NCI-H2107 (cell line): Measurements from ENCODE around the gene RPP25.
"Not testable (repeated sequence)": the region's sequence is repeated elsewhere in the genome, so short reads cannot be mapped to it uniquely, and the experiment has no call there.

Source experiments
- DNase-seq: peaks from one replicate; lab custom pipeline; 2025; lab: John Stamatoyannopoulos, UW

RPP25 gene

DNA sequence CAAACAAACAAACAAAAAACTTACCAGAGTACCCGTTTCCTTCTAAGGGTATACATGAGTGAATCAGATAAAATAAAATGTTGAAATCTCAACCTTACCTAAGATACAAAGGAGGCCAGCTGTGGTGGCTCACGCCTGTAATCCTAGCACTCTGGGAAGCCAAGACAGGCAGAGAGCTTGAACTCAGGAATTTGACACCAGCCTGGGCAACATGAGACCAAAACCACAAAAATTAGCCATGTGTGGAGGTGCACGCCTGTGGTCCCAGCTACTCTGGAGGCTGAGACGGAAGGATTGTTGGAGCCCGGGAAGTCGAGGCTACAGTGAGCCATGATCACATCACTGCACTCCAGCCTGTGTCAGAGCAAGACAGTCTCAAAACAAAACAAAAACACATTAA lies 38.9 kb downstream of the RPP25 start:
- no peak for DNase-seq

DNA sequence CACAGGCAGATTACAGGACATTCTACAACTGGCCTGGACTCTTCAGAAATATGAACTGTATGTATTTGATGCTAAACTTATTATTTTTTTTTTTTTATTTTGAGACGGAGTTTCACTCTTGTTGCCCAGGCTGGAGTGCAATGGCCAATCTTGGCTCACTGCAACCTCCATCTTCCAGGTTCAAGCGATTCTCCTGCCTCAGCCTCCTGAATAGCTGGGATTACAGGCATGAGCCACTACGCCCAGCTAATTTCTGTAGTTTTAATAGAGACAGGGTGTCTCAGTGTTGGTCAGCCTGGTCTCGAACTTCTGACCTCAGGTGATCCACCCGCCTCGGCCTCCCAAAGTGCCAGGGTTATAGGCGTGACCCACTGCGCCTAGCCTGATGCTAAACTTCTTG lies 42.8 kb downstream of the RPP25 start:
- DNase-seq: not testable (repeated sequence)

GRCh38 chr15:74913041-74913440 lies 43.5 kb downstream of the RPP25 start:
- DNase-seq: no peak

- no peak for DNase-seq
Observed at GRCh38 chr15:74908635-74909034, 47.9 kb downstream of the RPP25 start.

GRCh38 chr15:74907163-74907870 lies 49.3 kb downstream of the RPP25 start:
- DNase-seq: no peak

DNA sequence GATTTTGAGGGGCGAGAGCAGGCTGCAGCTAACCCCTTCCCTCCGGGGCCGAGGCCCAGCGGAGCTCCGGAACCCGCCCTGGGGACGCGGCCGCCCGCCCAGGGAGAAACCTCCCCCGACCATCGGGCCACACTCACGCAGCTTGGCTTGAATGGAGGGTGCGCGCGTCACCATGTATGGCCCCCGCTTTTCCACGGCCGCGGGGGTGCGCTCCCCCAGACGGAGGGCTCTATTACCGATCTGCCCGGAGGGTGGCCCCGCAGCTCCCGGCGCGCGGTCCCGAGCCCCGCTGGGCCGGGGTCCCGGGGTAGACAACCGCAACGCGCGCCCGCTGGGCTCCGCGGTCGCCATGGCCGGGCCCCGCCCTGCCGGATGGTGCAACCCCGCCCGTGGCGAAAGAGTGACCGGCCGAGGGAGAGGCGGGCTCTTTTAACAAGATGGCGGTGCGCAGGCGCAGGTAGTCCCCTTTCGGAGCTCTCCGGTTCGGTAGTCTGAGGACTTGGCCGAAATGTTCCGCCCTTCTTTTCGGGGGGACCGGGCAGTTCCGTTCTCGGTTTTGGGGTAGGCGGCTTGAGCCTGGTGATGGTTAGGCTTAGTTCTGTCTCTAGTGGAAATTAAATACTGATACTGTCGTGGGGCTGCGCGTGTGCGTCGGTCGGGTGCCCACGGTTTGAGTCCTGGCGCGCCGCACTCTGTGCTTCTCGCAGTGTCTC lies 50.0 kb downstream of the RPP25 start, which contains the start of gene FAM219B:
Gene FAM219B, minus strand, starts transcription at position 402 of the 713 bp plus-strand sequence. Its CDS starts 51 bp downstream, at position 351.
- peak; percentile 35 for DNase-seq

DNA sequence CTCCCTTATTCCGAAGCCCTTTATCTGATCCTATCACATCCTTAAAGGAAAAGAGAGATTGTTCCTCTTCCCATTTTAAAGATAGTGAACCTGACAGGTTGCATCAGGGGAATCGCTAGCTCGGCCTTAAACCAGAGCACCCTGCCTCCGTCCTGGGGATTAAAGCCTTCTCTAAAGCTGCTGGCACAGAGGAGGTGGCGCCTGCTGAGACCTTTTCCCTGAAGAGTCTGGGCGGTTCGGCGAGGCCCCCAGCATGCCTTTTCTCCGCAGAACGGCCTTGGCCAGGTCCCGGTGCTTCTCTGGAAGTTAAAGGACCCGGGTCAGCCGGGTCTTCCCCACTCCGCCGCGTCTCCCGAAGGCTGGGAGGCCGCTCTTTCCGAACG lies 50.5 kb downstream of the RPP25 start:
- no peak for DNase-seq
